ENCODE measurements around the gene MED13L.

MED13L gene

GRCh38 chr12:116155383-116155782, 122.1 kb downstream of the MED13L start:
- no peak for DNase-seq (ENCODE audit: insufficient read length, low spot score)
- TF ChIP-seq CTCF (IDR thresholded peaks at IDR 0.05; ENCODE audit: insufficient read depth, missing control alignments), result no peak
- FAIRE-seq, result no peak

GRCh38 chr12:116153983-116154382, 123.5 kb downstream of the MED13L start:
- FAIRE-seq (no peak), DNase-seq (ENCODE audit: insufficient read length, low spot score) (no peak)
- TF ChIP-seq CTCF (IDR thresholded peaks at IDR 0.05; ENCODE audit: insufficient read depth, missing control alignments), result no peak

- TF ChIP-seq CTCF (IDR thresholded peaks at IDR 0.05; ENCODE audit: insufficient read depth, missing control alignments), result no peak
- FAIRE-seq, result no peak
- no peak for DNase-seq (ENCODE audit: insufficient read length, low spot score)
These were observed 124.4 kb downstream of the MED13L start for GRCh38 chr12:116153113-116153512.

- no peak for FAIRE-seq
- no peak for TF ChIP-seq CTCF (IDR thresholded peaks at IDR 0.05; ENCODE audit: insufficient read depth, missing control alignments)
- no peak for DNase-seq (ENCODE audit: insufficient read length, low spot score)
These were observed 125.2 kb downstream of the MED13L start for GRCh38 chr12:116152268-116152667.

GRCh38 chr12:116150452-116150851, 127.0 kb downstream of the MED13L start:
- DNase-seq (ENCODE audit: insufficient read length, low spot score) (no peak), FAIRE-seq (no peak)
- no peak for TF ChIP-seq CTCF (IDR thresholded peaks at IDR 0.05; ENCODE audit: insufficient read depth, missing control alignments)

- FAIRE-seq (no peak), DNase-seq (ENCODE audit: insufficient read length, low spot score) (no peak)
- no peak for TF ChIP-seq CTCF (IDR thresholded peaks at IDR 0.05; ENCODE audit: insufficient read depth, missing control alignments)
These were observed 127.5 kb downstream of the MED13L start for GRCh38 chr12:116150001-116150400.

- FAIRE-seq, result no peak
- TF ChIP-seq CTCF (IDR thresholded peaks at IDR 0.05; ENCODE audit: insufficient read depth, missing control alignments), result no peak
- no peak for DNase-seq (ENCODE audit: insufficient read length, low spot score)
These were observed 128.6 kb downstream of the MED13L start for GRCh38 chr12:116148844-116149243.
